Natural killer cell treated with Interleukin-12 subunit alpha and Interleukin-12 subunit beta and Interleukin-15 and Interleukin-18, amount 100 ng/mL, for 72 hours (primary cell): ENCODE measurements around the gene SDK1. TPM values are rescaled to one million over a fixed set of nuclear protein-coding genes. Genes with fewer than 3 reads are reported as not detected.
A peak's percentile ranks its signal among the peaks of the same experiment; 100 is the strongest.

Source experiments
- ATAC-seq, 2 donors: fragments of 150-1000 bp; cut with Tn5 transposase in 1 of 2; sonication (Bioruptor Pico), chemical (Tn5 transposase) in 1 of 2; 2 replicates each; pipeline ENCODE4 v1.10.0; 2021
- DNase-seq: peaks from one replicate; pipeline ENCODE4 v3.0.0; 2022; ENCODE audit warnings: low spot score
- H3K27ac Mint-ChIP-seq, 2 donors: 1 replicate in 1 of 2; 2 replicates in 1 of 2; pipeline ENCODE4 v1.8.0; 2022; ENCODE audit warnings: mixed read lengths in 2 of 2, mild to moderate bottlenecking in 1 of 2, moderate library complexity in 1 of 2
- H3K27me3 Mint-ChIP-seq, 2 donors: 1 replicate in 1 of 2; 2 replicates in 1 of 2; pipeline ENCODE4 v1.8.0; 2022; ENCODE audit warnings: mixed read lengths in 2 of 2
- H3K36me3 Mint-ChIP-seq: one replicate; pipeline ENCODE4 v1.8.0; 2022; ENCODE audit warnings: mixed read lengths
- H3K4me1 Mint-ChIP-seq, 2 donors: 1 replicate in 1 of 2; 2 replicates in 1 of 2; pipeline ENCODE4 v1.8.0; 2022; ENCODE audit warnings: low read depth in 2 of 2, mixed read lengths in 2 of 2, mild to moderate bottlenecking in 1 of 2
- H3K4me3 Mint-ChIP-seq: one replicate; pipeline ENCODE4 v1.8.0; 2022; ENCODE audit warnings: mixed read lengths
- H3K9me3 Mint-ChIP-seq: 2 replicates; pipeline ENCODE4 v1.8.0; 2022; ENCODE audit warnings: mixed read lengths
- total RNA-seq, 2 donors: library from RNA; stranded (reverse); gene quantifications; one replicate each; pipeline ENCODE4 v1.2.3, GENCODE V29; 2022

The SDK1 gene
- total RNA-seq, 2 donors from 2014 or later, result 0.20 to 0.40 TPM

- DNase-seq (no peak), ATAC-seq (no peak)
- Mint-ChIP-seq H3K9me3 (no peaks in the 10 kb centered on the region), H3K4me3 (no peak overlapping the region), H3K36me3 (no peaks in the 10 kb centered on the region), H3K27me3 (no peaks in the 10 kb centered on the region), H3K4me1 (no peaks in the 10 kb centered on the region), H3K27ac (no peak overlapping the region)
Observed at GRCh38 chr7:3974329-3974728, 673.3 kb downstream of the SDK1 start.

DNA sequence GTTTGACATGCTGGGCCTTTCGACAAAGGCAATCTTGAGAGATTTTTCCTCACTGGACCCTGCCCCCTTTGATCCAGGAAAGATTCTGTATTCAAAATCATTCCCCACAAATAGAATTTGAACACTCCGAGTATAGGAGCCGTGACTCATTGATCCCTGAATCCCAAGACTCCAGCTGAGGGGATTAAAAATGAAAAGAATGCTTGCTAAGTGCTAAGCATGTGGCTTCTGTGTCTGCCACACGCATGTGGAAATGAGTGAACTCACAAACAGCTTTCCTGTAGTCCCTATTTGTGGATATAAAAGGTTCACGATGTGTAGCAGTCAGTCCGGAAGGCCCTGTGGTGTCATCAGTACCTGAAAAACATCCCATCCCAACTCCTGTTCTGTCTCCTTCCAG lies 674.3 kb downstream of the SDK1 start:
- Mint-ChIP-seq H3K4me3 (no peak overlapping the region), H3K27ac (no peak overlapping the region), H3K36me3 (no peaks in the 10 kb centered on the region), H3K4me1 (no peaks in the 10 kb centered on the region), H3K9me3 (no peaks in the 10 kb centered on the region), H3K27me3 (no peaks in the 10 kb centered on the region)
- ATAC-seq, result no peak
- no peak for DNase-seq

GRCh38 chr7:3977391-3977790 lies 676.3 kb downstream of the SDK1 start:
- Mint-ChIP-seq H3K9me3 (no peaks in the 10 kb centered on the region), H3K36me3 (no peaks in the 10 kb centered on the region), H3K27me3 (no peaks in the 10 kb centered on the region), H3K4me3 (no peak overlapping the region), H3K27ac (no peak overlapping the region), H3K4me1 (no peaks in the 10 kb centered on the region)
- no peak for ATAC-seq
- DNase-seq, result no peak

GRCh38 chr7:3978839-3979238 lies 677.8 kb downstream of the SDK1 start:
- H3K9me3 Mint-ChIP-seq, result no peaks in the 10 kb centered on the region
- H3K4me1 Mint-ChIP-seq, result no peaks in the 10 kb centered on the region
- no peak overlapping the region for H3K27ac Mint-ChIP-seq
- H3K27me3 Mint-ChIP-seq, result no peaks in the 10 kb centered on the region
- DNase-seq (no peak), ATAC-seq (peak; percentile 20 to 32)
- no peak overlapping the region for H3K4me3 Mint-ChIP-seq
- H3K36me3 Mint-ChIP-seq, result no peaks in the 10 kb centered on the region

- ATAC-seq, result no peak
- no peaks in the 10 kb centered on the region for H3K9me3 Mint-ChIP-seq
- no peaks in the 10 kb centered on the region for H3K4me1 Mint-ChIP-seq
- H3K27ac Mint-ChIP-seq, result no peak overlapping the region
- no peak for DNase-seq
- no peaks in the 10 kb centered on the region for H3K36me3 Mint-ChIP-seq
- H3K27me3 Mint-ChIP-seq, result no peaks in the 10 kb centered on the region
- H3K4me3 Mint-ChIP-seq, result no peak overlapping the region
Observed at GRCh38 chr7:3979611-3980299, 678.7 kb downstream of the SDK1 start.

GRCh38 chr7:3980300-3980643 lies 679.2 kb downstream of the SDK1 start:
- ATAC-seq, result no peak
- H3K27ac Mint-ChIP-seq, result no peak overlapping the region

DNA sequence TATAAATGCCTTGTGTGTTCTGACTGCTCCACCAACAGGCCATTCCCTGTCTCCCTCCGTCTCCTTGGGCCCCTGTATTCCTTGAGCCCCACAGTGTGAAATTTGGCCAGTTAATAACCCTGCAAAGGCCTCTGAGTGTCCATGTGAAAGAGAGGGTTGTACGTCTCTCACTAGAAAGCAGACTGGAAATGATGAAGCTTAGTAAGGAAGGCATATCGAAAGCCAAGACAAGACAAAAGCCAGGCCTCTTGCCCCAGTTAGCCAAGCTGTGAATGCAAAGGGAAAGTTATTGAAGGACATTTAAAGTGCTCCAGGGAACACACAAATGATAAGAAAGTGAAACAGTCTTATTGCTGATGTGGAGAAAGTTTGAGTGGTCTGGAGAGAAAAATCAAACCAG lies 680.2 kb downstream of the SDK1 start:
- Mint-ChIP-seq H3K27ac (no peak overlapping the region), H3K27me3 (no peaks in the 10 kb centered on the region), H3K36me3 (no peaks in the 10 kb centered on the region), H3K4me3 (no peak overlapping the region), H3K4me1 (no peaks in the 10 kb centered on the region), H3K9me3 (no peaks in the 10 kb centered on the region)
- DNase-seq (no peak), ATAC-seq (no peak)

More at GRCh38 chr7:3980300-3980643, 679.2 kb downstream of the SDK1 start:
- H3K4me3 Mint-ChIP-seq, result no peak overlapping the region
- no peaks in the 10 kb centered on the region for H3K36me3 Mint-ChIP-seq
- H3K27me3 Mint-ChIP-seq, result no peaks in the 10 kb centered on the region
- no peaks in the 10 kb centered on the region for H3K9me3 Mint-ChIP-seq
- no peaks in the 10 kb centered on the region for H3K4me1 Mint-ChIP-seq
- no peak for DNase-seq

GRCh38 chr7:3984456-3984855 lies 683.4 kb downstream of the SDK1 start:
- ATAC-seq, result peak in 1 of 2 donors; percentile 25
- Mint-ChIP-seq H3K36me3 (no peaks in the 10 kb centered on the region), H3K4me3 (no peak overlapping the region), H3K9me3 (no peaks in the 10 kb centered on the region), H3K27me3 (peaks cover 0 to 4% of the 10 kb centered on the region in 2 donors), H3K4me1 (no peaks in the 10 kb centered on the region), H3K27ac (no peak overlapping the region)
- DNase-seq, result no peak

DNA sequence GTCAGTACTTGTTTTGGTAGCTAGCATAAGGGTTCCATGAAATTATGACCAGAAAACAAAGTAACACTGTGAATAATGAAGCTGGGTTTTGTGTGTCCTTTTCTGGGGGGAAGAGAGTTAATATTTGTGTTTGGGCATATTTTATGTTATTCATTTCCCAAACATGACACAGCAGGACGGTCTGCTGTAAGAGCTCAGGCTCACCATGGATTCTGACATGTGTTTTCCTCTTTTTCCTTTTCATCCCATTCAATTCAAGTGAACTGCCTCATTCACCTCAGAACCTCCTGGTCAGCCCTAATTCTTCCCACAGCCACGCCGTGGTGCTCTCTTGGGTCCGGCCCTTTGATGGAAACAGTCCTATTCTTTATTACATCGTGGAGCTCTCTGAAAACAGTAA lies 685.9 kb downstream of the SDK1 start:
- Mint-ChIP-seq H3K9me3 (no peaks in the 10 kb centered on the region), H3K27me3 (peaks cover 0 to 6% of the 10 kb centered on the region in 2 donors), H3K4me3 (no peak overlapping the region), H3K27ac (no peak overlapping the region), H3K4me1 (no peaks in the 10 kb centered on the region), H3K36me3 (no peaks in the 10 kb centered on the region)
- DNase-seq (no peak), ATAC-seq (no peak)

DNA sequence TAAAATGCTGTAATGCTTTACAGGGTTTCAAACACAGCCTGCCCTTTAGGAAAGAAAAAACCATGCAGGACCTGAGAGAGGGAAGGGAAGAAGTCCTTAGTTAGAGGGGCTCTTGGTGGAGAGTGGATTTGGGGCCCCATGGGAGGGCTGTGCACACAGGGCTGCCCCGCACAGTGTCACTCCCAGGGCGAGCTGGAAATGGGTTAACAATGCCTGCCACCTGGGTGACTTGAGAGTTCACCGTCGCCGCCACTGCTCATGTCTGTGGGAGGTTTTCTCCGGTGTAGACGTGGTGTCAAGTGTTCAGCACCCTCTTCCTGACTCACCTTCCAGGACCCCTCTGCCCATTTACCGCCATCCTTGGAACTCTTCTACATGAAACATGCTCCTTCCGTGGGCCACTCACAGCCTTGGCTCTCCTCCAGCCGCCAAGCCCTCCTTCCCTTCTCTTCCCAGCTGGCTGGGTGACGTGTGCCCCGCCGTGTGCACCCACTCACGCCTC lies 686.4 kb downstream of the SDK1 start:
- no peaks in the 10 kb centered on the region for H3K9me3 Mint-ChIP-seq
- ATAC-seq (no peak), DNase-seq (no peak)
- no peak overlapping the region for H3K4me3 Mint-ChIP-seq
- no peaks in the 10 kb centered on the region for H3K36me3 Mint-ChIP-seq
- peaks cover 0 to 6% of the 10 kb centered on the region in 2 donors for H3K27me3 Mint-ChIP-seq
- H3K4me1 Mint-ChIP-seq, result no peaks in the 10 kb centered on the region
- H3K27ac Mint-ChIP-seq, result no peak overlapping the region

DNA sequence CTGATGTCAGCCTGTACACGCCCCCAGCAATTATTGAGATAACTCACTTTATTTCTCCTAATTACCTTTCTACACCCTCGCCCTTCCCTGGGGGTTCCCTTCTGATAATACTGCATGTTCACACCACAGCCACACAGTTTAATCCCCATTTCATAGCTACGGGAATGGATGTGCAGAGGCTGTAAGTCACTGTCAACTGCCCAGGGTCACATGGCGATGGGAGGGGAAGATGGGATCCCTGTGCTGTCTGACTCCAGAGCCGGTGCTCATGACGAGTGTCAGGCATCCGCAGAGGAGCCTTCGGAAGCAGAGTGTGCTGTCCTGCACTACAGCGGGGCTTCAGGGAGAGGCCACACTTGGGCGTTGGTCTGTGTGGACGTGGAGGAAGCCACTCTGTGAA lies 688.7 kb downstream of the SDK1 start:
- Mint-ChIP-seq H3K4me1 (no peaks in the 10 kb centered on the region), H3K9me3 (no peaks in the 10 kb centered on the region), H3K27me3 (peaks cover 12 to 16% of the 10 kb centered on the region in 2 donors), H3K36me3 (no peaks in the 10 kb centered on the region), H3K4me3 (no peak overlapping the region), H3K27ac (no peak overlapping the region)
- no peak for DNase-seq
- ATAC-seq, result no peak

- H3K4me1 Mint-ChIP-seq, result no peaks in the 10 kb centered on the region
- no peak overlapping the region for H3K27ac Mint-ChIP-seq
- H3K36me3 Mint-ChIP-seq, result no peaks in the 10 kb centered on the region
- ATAC-seq (no peak), DNase-seq (no peak)
- H3K9me3 Mint-ChIP-seq, result no peaks in the 10 kb centered on the region
- H3K4me3 Mint-ChIP-seq, result no peak overlapping the region
- peaks cover 22 to 25% of the 10 kb centered on the region in 2 donors for H3K27me3 Mint-ChIP-seq
Observed at GRCh38 chr7:3991731-3992231, 690.7 kb downstream of the SDK1 start.

DNA sequence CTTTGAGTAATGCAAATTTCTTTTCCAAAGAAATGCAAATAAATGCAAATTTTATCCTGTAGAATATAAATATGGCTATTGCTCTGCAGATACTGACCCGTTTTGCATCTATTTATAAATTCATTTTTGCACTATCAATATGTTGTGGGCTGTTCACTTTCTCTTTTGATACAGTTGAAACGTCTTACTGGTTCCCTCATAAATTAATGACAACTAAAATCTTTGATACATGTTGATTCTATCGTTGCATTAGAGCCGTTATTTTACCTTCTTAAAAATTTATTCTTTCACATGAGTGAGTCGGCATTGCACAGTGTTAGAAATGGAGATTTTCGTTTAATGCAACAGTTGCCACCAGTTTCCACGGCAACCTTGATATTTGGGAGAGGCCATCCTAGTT lies 691.8 kb downstream of the SDK1 start:
- Mint-ChIP-seq H3K27ac (no peak overlapping the region), H3K9me3 (no peaks in the 10 kb centered on the region), H3K4me1 (no peaks in the 10 kb centered on the region), H3K4me3 (no peak overlapping the region), H3K27me3 (peaks cover 24 to 29% of the 10 kb centered on the region in 2 donors), H3K36me3 (no peaks in the 10 kb centered on the region)
- DNase-seq (no peak), ATAC-seq (no peak)

DNA sequence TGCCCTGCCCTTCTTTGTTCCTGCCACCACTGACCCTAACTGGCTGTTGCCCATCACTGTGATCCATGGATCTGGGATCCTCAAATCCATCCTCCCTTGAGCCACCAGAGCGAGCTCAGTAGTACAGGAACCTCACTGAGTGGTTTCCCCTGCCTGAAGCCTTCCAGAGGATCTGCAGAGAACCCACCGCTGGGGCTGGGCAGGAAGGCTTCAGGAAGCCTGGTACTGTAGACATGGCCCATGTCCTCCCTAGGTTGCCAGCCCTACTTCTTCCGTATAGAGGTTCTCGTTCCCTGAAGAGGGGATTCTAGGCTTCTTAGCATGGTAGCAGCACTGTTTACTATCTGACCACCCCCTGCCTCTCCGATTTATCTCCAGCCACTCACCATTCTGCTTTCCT lies 693.7 kb downstream of the SDK1 start:
- H3K27ac Mint-ChIP-seq, result no peak overlapping the region

DNA sequence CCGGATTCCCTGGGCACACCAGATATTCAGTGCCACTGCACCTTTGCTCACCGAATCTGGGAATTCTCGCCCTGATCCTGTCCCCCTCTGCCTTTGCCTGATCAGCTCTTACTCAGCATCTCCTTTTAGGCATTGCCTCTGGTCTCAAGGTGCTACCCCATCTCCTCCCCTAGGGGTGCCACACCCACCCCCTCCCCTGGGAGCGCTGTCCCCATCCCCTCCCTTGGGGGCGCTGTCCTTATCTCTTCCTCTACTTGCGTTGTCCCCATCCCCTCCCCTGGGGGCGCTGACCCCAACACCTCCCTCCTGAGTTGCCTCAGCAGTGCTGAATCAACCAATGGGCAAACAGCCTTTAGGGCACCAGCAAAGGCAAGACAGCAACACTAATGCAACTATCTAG lies 694.1 kb downstream of the SDK1 start:
- Mint-ChIP-seq H3K27me3 (peaks cover 24 to 32% of the 10 kb centered on the region in 2 donors), H3K27ac (no peak overlapping the region), H3K36me3 (no peaks in the 10 kb centered on the region), H3K4me1 (no peaks in the 10 kb centered on the region), H3K4me3 (no peak overlapping the region), H3K9me3 (no peaks in the 10 kb centered on the region)
- ATAC-seq (peak in 1 of 2 donors; percentile 39), DNase-seq (no peak)

More for the DNA sequence above, 693.7 kb downstream of the SDK1 start:
- no peak for ATAC-seq
- DNase-seq, result no peak
- H3K4me3 Mint-ChIP-seq, result no peak overlapping the region
- H3K4me1 Mint-ChIP-seq, result no peaks in the 10 kb centered on the region
- no peaks in the 10 kb centered on the region for H3K9me3 Mint-ChIP-seq
- H3K27me3 Mint-ChIP-seq, result peaks cover 25 to 32% of the 10 kb centered on the region in 2 donors
- H3K36me3 Mint-ChIP-seq, result no peaks in the 10 kb centered on the region
